ENCODE results near the gene SPACA4. TPM values are rescaled to one million over a fixed set of nuclear protein-coding genes. Genes with fewer than 3 reads are reported as not detected.

Gene SPACA4
- total and polyA plus RNA-seq, 9 of the 15 experiments (the other 6 are each of a cell fraction or from before 2014, with no cell fraction given) = not detected

- no peak for TF ChIP-seq CHD7 (IDR thresholded peaks at IDR 0.05; ENCODE audit: low read depth, low read length)
- TF ChIP-seq SIN3A (IDR thresholded peaks at IDR 0.05; ENCODE audit: borderline replicate concordance in 2 of 2, control insufficient read depth in 1 of 2, low read depth in 2 of 2, low read length in 2 of 2) = no peak
- 0 out of 2 replicates have a peak, but pooled peaks have one; percentile 9 for TF ChIP-seq MIER1 (IDR thresholded peaks at IDR 0.05; ENCODE audit: low read depth)
- TF ChIP-seq, protein P1, sequence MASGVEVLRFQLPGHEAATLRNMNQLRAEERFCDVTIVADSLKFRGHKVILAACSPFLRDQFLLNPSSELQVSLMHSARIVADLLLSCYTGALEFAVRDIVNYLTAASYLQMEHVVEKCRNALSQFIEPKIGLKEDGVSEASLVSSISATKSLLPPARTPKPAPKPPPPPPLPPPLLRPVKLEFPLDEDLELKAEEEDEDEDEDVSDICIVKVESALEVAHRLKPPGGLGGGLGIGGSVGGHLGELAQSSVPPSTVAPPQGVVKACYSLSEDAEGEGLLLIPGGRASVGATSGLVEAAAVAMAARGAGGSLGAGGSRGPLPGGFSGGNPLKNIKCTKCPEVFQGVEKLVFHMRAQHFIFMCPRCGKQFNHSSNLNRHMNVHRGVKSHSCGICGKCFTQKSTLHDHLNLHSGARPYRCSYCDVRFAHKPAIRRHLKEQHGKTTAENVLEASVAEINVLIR (CRISPR knock-in tag; IDR thresholded peaks at IDR 0.05) = no peak
These were observed 33.2 kb downstream of the SPACA4 start (continued) for GRCh38 chr19:48639483-48640375.
